Fibroblast of lung (primary cell): ENCODE data around the gene GPATCH1. TPM values are rescaled to one million over a fixed set of nuclear protein-coding genes. Genes with fewer than 3 reads are reported as not detected.

Experiments
- DNase-seq, 2 donors: peaks; one replicate each; pipeline versions ENCODE4 v3.0.0 to v3.0.0-alpha.2; 2010; ENCODE audit warnings: low read depth in 2 of 2
- H2AFZ ChIP-seq: 2 replicates; pipeline ENCODE4 v1.5.1; 2012; ENCODE audit warnings: low read length, control low read depth, inconsistent platforms
- H3K27ac ChIP-seq: 2 replicates; pipeline ENCODE4 v1.5.1; 2011; ENCODE audit warnings: low read length, control low read depth; ENCODE audit not compliant: insufficient read depth
- H3K27me3 ChIP-seq: 2 replicates; pipeline ENCODE4 v1.5.1; 2011; ENCODE audit warnings: mild to moderate bottlenecking, low read length; ENCODE audit not compliant: control insufficient read depth, insufficient read depth
- H3K36me3 ChIP-seq: 2 replicates; pipeline ENCODE4 v1.5.1; 2011; ENCODE audit warnings: low read length; ENCODE audit not compliant: control insufficient read depth, insufficient read depth
- H3K4me1 ChIP-seq: 2 replicates; pipeline ENCODE4 v1.5.1; 2011; ENCODE audit warnings: low read length; ENCODE audit not compliant: control insufficient read depth, insufficient read depth; ENCODE audit errors: extremely low read depth
- H3K4me2 ChIP-seq: 2 replicates; pipeline ENCODE4 v1.5.1; 2011; ENCODE audit warnings: low read length, control low read depth; ENCODE audit not compliant: insufficient read depth; ENCODE audit errors: extremely low read depth
- H3K4me3 ChIP-seq, 4 experiments: fragments of 200-600 bp in 1 of 4; sonication (generic) in 1 of 4; replicated peaks in 1 of 4; 2 replicates each; pipeline ENCODE4 v1.5.1; 2011 to 2016; ENCODE audit warnings: low read length in 4 of 4, low read depth in 3 of 4, mild to moderate bottlenecking in 3 of 4, control low read depth in 2 of 4, inconsistent platforms in 1 of 4, mixed read lengths in 1 of 4; ENCODE audit not compliant: insufficient read depth in 1 of 4; ENCODE audit errors: control extremely low read depth in 1 of 4
- H3K79me2 ChIP-seq: 2 replicates; pipeline ENCODE4 v1.5.1; 2012; ENCODE audit warnings: mild to moderate bottlenecking, low read length, inconsistent platforms; ENCODE audit not compliant: control insufficient read depth, insufficient read depth
- H3K9ac ChIP-seq: 2 replicates; pipeline ENCODE4 v1.5.1; 2011; ENCODE audit warnings: mild to moderate bottlenecking, low read length, control low read depth; ENCODE audit not compliant: insufficient read depth
- H3K9me3 ChIP-seq: 2 replicates; pipeline ENCODE4 v1.5.1; 2012; ENCODE audit warnings: low read depth, low read length; ENCODE audit not compliant: control insufficient read depth, insufficient read depth
- H4K20me1 ChIP-seq: 2 replicates; pipeline ENCODE4 v1.5.1; 2011; ENCODE audit warnings: low read length; ENCODE audit not compliant: control insufficient read depth, insufficient read depth; ENCODE audit errors: extremely low read depth
- CTCF ChIP-seq, 2 donors: IDR thresholded peaks in 1 of 2; conservative IDR thresholded peaks in 1 of 2; 1 replicate in 1 of 2; 2 replicates in 1 of 2; pipeline ENCODE4 v1.5.1; 2011 to 2012; ENCODE audit warnings: low read length in 2 of 2, control low read depth in 1 of 2, inconsistent platforms in 1 of 2, low read depth in 1 of 2, mild to moderate bottlenecking in 1 of 2
- EZH2 ChIP-seq: IDR thresholded peaks from 2 replicates; pipeline ENCODE4 v1.5.1; 2012; ENCODE audit warnings: low read length, control low read depth, mild to moderate bottlenecking; ENCODE audit errors: missing control alignments
- polyA plus RNA-seq, 2 donors: library from polyadenylated mRNA; depleted of rRNA in 1 of 2; stranded (reverse) in 1 of 2; unstranded in 1 of 2; fragments of >200 nt; gene quantifications; 2 replicates each; pipeline ENCODE4 v1.2.1, GENCODE V29; 2011 to 2012; ENCODE audit warnings: missing spikeins in 1 of 2
- total RNA-seq: library from RNA; depleted of rRNA; stranded (reverse); fragments of >200 nt; gene quantifications from 2 replicates; pipeline ENCODE4 v1.2.1, GENCODE V29; 2014

The GPATCH1 gene
- total and polyA plus RNA-seq, 2 donors (not counting 1 experiment from before 2014, with no cell fraction given), result 5.6 to 6.3 TPM

GRCh38 chr19:33176670-33177416 lies 95.9 kb downstream of the GPATCH1 start:
- Histone ChIP-seq H3K36me3 (no peaks in the 10 kb centered on the region), H3K4me2 (peak overlapping the region; percentile 91), H4K20me1 (no peaks in the 10 kb centered on the region), H3K9ac (peak overlapping the region; percentile 89), H3K4me3 (peak overlapping the region; percentile 74 to 87 (median 86)), H3K27me3 (no peaks in the 10 kb centered on the region), H3K79me2 (peaks cover 2% of the 10 kb centered on the region), H3K4me1 (peaks cover 6% of the 10 kb centered on the region), H3K9me3 (no peaks in the 10 kb centered on the region), H2AFZ (peak overlapping the region; percentile 89), H3K27ac (peak overlapping the region; percentile 79)
- TF ChIP-seq CTCF (conservative IDR thresholded peaks at IDR 0.05 in 1 of 2, IDR thresholded peaks at IDR 0.05 in 1 of 2; ENCODE audit: low read depth in 1 of 2, low read length in 2 of 2) (peak; percentile 18), EZH2 (no peak)
- DNase-seq, result peak; percentile 98 to 99

- Histone ChIP-seq H4K20me1 (no peaks in the 10 kb centered on the region), H3K27me3 (no peaks in the 10 kb centered on the region), H3K79me2 (peaks cover 2% of the 10 kb centered on the region), H3K9ac (peak overlapping the region; percentile 34), H3K27ac (peak overlapping the region; percentile 79), H2AFZ (no peak overlapping the region), H3K4me2 (peak overlapping the region; percentile 91), H3K36me3 (no peaks in the 10 kb centered on the region), H3K9me3 (no peaks in the 10 kb centered on the region), H3K4me3 (peak overlapping the region; percentile 31 to 61 (median 46)), H3K4me1 (peaks cover 6% of the 10 kb centered on the region)
- no peak for DNase-seq
- TF ChIP-seq CTCF (conservative IDR thresholded peaks at IDR 0.05 in 1 of 2, IDR thresholded peaks at IDR 0.05 in 1 of 2; ENCODE audit: low read depth in 1 of 2, low read length in 2 of 2) (peak; percentile 35 to 47), EZH2 (no peak)
These were observed 96.5 kb downstream of the GPATCH1 start for GRCh38 chr19:33177417-33177979.

Other genes starting within 250 kb of the GPATCH1 start
- 0.17 and 0.26 TPM in 2 replicates for gene SLC7A9, start 211.4 kb upstream of the GPATCH1 start, total RNA-seq
- gene SLC7A9, start 211.4 kb upstream of the GPATCH1 start, polyA plus RNA-seq, result 0.08 TPM in 1 of 2 replicates, not detected in the other
- 6.3 and 9.8 TPM in 2 replicates for gene CEP89, start 109.2 kb upstream of the GPATCH1 start, total RNA-seq
- 13.8 and 16.6 TPM in 2 replicates for gene CEP89, start 109.2 kb upstream of the GPATCH1 start, polyA plus RNA-seq
- gene FAAP24, start 108.9 kb upstream of the GPATCH1 start, total RNA-seq, result 1.3 and 2.3 TPM in 2 replicates
- 3.0 and 4.8 TPM in 2 replicates for gene FAAP24, start 108.9 kb upstream of the GPATCH1 start, polyA plus RNA-seq
- gene RHPN2, start 16.3 kb upstream of the GPATCH1 start, total RNA-seq, result 1.5 and 3.3 TPM in 2 replicates
- 3.8 and 5.7 TPM in 2 replicates for gene RHPN2, start 16.3 kb upstream of the GPATCH1 start, polyA plus RNA-seq
- under 0.01 TPM in 1 of 2 replicates, not detected in the other for gene WDR88, start 50.9 kb downstream of the GPATCH1 start, total RNA-seq
- not detected in 2 replicates for gene WDR88, start 50.9 kb downstream of the GPATCH1 start, polyA plus RNA-seq
- gene LRP3, start 113.1 kb downstream of the GPATCH1 start, total RNA-seq, result 24.4 and 28.2 TPM in 2 replicates
- gene LRP3, start 113.1 kb downstream of the GPATCH1 start, polyA plus RNA-seq, result 4.0 and 5.9 TPM in 2 replicates
- not detected in 2 replicates for gene SLC7A10, start 144.7 kb downstream of the GPATCH1 start, total RNA-seq
- gene SLC7A10, start 144.7 kb downstream of the GPATCH1 start, polyA plus RNA-seq, result not detected in 2 replicates
- gene CEBPA, start 221.4 kb downstream of the GPATCH1 start, total RNA-seq, result 0.17 and 0.51 TPM in 2 replicates
- 0.05 TPM in 1 of 2 replicates, not detected in the other for gene CEBPA, start 221.4 kb downstream of the GPATCH1 start, polyA plus RNA-seq